GM19351 (cell line): ENCODE results near the gene MINK1.
"Not testable (repeated sequence)": the region's sequence is repeated elsewhere in the genome, so short reads cannot be mapped to it uniquely, and the experiment has no call there.

Experiments used
- ATAC-seq: cut with Tn5 transposase; IDR thresholded peaks from one replicate; pipeline ENCODE4 v1.9.1; 2021; ENCODE audit warnings: mild to moderate bottlenecking, moderate library complexity; ENCODE audit not compliant: unreplicated experiment

Gene MINK1

GRCh38 chr17:4845118-4845517 is 12.0 kb downstream of the MINK1 start:
- no peak for ATAC-seq

GRCh38 chr17:4846635-4847390 is 13.7 kb downstream of the MINK1 start:
- ATAC-seq, result no peak

GRCh38 chr17:4849011-4849536 is 15.9 kb downstream of the MINK1 start:
- ATAC-seq, result no peak

- ATAC-seq, result no peak
These were observed 17.1 kb downstream of the MINK1 start for GRCh38 chr17:4850246-4850645.

- no peak for ATAC-seq
These were observed 17.9 kb downstream of the MINK1 start for GRCh38 chr17:4851084-4851483.

GRCh38 chr17:4852567-4853207 is 19.5 kb downstream of the MINK1 start:
- no peak for ATAC-seq

- ATAC-seq, result no peak
These were observed 20.1 kb downstream of the MINK1 start for GRCh38 chr17:4853208-4853671.

GRCh38 chr17:4854111-4854681 is 21.1 kb downstream of the MINK1 start:
- no peak for ATAC-seq

- no peak for ATAC-seq
These were observed 23.3 kb downstream of the MINK1 start for GRCh38 chr17:4856271-4856936.

- ATAC-seq, result no peak
These were observed 23.8 kb downstream of the MINK1 start for GRCh38 chr17:4856937-4857314.

- ATAC-seq, result not testable (repeated sequence)
These were observed 24.2 kb downstream of the MINK1 start for GRCh38 chr17:4857347-4857746.

GRCh38 chr17:4858068-4858881 is 25.1 kb downstream of the MINK1 start:
- no peak for ATAC-seq

- ATAC-seq, result no peak
These were observed 25.7 kb downstream of the MINK1 start for GRCh38 chr17:4858882-4859260.

GRCh38 chr17:4859816-4860625 is 26.9 kb downstream of the MINK1 start:
- no peak for ATAC-seq

- ATAC-seq, result no peak
These were observed 27.5 kb downstream of the MINK1 start for GRCh38 chr17:4860651-4861050.

GRCh38 chr17:4861052-4861451 is 27.9 kb downstream of the MINK1 start:
- ATAC-seq, result no peak

- ATAC-seq, result no peak
These were observed 29.6 kb downstream of the MINK1 start for GRCh38 chr17:4862720-4863119.

GRCh38 chr17:4863321-4863720 is 30.2 kb downstream of the MINK1 start:
- no peak for ATAC-seq

GRCh38 chr17:4867535-4867934 is 34.4 kb downstream of the MINK1 start:
- ATAC-seq, result not testable (repeated sequence)
